NCI-H2196 (cell line): Measurements from ENCODE around the gene CADPS2.

Experiments
- DNase-seq: peaks from one replicate; lab custom pipeline; 2025; ENCODE audit not compliant: unreplicated experiment; lab: John Stamatoyannopoulos, UW

The CADPS2 gene

DNA sequence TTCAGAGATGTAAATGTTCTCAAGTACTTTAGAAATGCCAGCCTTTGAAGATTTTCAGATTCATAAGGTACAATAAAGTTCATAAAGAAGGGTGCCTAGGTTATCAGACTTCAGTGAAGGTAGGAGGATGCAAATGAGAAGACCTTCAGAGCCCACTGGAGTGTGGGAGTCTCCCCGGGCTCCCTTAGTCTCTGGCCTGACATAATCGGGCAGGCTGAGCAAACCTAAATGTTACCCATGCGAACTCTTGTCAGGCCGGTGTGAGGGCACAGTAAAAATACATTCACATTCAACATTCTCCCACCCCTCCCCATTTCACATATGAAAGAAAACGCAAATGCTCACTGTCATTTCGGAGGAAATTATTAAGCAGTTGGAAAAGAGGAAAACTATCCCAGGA lies 479.1 kb downstream of the CADPS2 start:
- DNase-seq, result no peak

DNA sequence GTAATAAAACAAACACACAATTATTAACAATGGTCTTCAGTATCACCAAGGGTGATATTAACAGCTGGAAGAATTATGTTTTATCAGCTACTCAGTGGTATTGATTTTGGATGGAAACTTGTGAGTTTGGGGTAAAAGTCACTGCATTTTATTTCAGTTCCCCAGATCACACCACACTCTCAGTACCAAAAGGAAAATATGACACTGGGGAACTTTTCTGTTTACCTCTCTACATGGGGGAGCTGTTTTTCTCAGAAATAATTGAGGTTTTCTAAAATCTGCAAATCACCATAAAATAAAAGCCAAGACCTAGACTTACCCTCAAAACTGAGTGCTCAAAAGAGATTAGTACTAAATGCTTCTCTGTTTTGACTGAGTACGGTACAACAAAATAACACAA lies 483.1 kb downstream of the CADPS2 start:
- DNase-seq, result no peak

DNA sequence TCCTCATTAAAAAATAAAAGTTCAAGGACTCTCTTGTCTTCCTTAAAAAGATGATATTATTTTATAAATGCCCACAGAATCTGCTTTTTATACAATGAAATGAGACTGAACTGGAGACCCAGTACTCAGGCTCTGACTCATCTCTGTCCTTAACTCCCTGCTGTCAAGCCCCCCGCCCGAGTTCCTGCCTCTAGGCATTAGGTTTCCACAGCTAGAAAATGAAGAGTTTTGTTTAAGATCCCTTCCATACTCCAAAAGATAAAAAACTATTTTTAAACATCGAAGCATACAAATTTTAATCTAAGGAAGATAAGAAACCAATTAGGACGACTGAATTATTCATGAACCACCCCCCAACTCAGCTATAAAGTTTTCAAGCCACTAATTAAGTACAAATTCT lies 484.0 kb downstream of the CADPS2 start:
- no peak for DNase-seq

DNA sequence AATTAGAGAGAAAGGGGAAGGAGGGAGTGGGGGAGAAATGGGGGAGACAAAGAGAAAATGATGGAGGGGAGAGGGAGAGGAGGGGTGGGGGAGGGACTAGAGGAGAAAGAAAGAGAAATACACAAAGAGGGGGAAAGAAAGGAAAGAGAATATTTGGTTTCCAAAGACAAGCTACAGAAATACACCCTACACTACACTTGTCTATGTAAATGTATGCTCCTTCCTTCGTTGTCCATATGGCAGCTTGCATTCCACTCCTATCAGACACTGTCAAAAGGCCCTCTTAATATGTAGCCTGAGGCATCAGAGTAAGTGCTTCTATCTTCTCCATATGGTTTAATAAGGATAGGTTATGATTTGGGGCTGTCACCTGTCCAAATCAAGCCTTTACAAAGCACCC lies 488.9 kb downstream of the CADPS2 start:
- no peak for DNase-seq

DNA sequence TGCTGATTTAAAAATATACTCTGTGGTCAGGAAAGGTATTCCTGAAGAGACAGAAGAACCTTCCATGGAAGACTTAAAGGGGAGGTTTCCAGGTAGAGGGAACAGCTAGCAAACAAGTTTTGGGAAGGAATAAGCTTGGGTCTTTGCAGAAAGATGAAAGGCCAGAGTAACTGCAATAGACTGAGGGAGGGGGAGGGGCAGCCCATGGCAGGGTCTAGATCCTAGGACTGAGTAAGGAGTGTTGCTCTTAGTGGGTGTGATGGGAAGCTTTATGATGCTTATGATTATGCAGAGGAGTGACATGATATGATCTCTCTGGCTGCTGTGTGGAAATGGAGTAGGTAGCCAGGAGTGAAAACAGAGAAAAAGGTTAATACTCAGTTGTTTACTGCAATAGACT lies 491.7 kb downstream of the CADPS2 start:
- DNase-seq, result no peak

DNA sequence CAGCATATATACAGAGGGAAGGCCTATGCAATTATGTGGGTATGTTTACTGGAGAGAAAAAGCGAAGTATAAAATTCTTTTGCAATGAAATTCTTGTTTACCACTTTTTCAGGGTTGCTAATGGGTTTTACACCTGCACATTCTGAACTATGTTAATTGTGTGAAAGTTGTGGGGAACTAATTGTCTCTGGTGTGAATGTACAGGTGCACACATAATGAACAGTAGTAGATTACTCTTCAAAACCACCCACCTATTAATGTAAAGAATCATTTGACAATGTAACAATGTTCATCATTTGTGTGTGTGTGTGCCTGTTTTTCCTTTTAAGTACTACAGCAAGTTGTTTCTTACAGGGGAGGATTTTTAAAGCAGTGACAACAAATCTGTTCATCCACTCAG lies 501.7 kb downstream of the CADPS2 start:
- DNase-seq, result no peak

DNA sequence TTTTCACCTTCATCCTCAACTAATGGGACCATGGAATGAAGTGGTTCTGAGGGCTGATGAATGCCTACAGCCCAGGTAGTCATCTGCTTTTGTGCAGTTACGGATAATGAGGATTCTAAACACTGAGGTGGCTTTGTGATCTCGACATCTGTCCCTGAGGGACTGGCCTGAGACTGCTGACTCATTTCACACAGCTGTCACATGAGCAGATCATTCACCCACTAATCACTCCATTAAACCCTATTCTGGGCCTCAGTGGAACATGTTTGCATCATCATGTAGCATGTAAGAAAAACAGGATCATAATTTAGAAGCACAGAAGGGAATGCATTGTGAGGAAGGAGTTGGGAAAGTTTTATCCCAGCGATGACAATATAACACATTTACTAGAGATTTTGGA lies 502.3 kb downstream of the CADPS2 start:
- no peak for DNase-seq

DNA sequence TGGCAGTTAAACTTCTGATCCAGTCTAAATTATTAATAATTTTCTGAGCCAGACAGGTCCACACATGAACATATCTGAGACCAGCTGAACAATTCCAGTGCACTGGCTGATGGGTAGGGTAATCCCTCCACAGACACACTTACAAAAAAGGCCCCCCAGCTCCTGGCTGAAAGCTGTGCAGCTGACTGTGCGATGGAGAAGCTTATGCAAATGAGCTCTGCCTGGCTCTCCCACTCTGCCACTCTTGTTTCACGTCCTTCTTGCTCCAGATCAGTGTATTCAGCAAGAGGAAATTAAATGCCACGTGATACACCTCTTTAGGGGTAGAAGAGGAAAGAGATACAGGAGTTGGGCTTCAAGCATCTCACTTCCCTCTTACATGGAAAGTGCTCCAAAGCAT lies 505.3 kb downstream of the CADPS2 start:
- no peak for DNase-seq

DNA sequence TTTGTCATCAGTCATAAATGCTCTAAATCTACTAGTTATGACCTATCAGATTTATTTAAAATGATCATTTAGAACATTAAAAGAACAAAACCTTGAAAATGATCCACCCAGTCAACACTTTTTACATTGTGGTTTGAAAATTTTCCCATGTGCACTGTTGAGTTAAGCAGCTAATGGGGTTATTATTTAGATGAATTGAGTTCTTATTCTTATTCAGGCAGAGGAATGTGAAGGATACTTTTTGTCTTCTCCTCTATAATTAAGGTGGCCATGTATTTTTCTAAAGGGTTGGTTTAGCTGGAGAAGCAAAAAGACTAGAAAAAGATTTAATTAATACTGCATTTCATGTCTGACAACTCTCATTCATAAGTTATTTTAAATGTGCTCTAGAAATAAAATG lies 506.8 kb downstream of the CADPS2 start:
- no peak for DNase-seq

DNA sequence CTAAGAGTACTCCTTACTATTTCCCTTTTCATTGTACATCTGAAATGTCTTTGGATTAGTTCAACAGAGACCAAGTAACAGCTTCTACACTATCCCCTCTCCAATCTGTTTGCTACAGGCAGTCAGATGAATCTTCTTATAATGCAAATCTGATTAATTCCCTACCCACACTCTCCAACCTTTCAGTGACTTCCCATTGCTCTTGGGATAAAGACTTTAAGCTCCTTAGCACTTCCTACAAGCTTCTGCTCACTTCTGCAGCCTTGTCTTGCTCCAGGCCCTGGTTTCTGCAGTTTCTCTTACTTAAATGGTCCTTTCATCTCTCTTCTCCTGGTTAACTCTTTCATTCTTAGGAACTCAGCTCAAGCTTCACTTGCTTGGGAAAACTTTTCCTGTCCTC lies 516.5 kb downstream of the CADPS2 start:
- DNase-seq, result no peak

DNA sequence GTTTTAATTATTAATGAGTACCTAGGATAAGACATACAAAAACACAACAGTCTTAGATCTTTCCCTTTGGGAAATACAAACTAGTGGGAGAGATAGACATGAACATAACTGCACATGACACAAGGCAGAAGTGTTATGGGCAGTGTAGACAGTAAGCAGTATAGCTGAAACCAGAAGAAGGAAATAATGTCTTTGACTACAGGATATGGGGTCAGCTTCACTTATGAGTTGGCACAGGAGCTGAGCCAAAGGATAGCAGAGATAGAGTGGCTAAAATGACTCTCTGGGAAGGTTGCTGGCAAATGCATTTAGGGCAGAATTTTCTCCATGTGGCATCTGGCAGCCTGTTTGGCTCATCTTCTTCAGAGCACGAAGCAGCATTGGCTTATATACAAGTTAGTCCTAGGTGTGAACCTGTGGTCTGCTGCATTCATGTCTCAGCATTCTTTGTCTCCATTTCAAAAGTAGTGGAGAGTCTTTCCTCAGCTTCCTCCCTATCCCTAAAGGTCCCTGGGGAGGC lies 521.4 kb downstream of the CADPS2 start:
- no peak for DNase-seq

DNA sequence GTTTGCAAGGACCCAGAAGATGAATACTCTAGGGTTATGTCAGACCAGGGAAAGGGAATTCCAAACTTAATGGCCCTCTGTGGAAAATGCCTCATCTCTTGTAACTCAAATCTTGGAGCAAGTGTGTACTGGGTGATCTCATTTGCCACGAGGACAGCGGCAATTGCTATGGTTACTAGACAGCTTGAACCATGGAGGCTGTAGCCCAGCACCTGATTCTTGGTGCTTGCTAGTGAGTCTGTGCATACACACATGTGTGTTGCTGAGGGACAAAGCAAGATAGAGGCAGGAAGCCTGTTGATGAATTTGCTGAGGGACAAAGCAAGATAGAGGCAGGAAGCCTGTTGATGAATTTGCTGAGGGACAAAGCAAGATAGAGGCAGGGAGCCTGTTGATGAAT lies 523.1 kb downstream of the CADPS2 start:
- no peak for DNase-seq

DNA sequence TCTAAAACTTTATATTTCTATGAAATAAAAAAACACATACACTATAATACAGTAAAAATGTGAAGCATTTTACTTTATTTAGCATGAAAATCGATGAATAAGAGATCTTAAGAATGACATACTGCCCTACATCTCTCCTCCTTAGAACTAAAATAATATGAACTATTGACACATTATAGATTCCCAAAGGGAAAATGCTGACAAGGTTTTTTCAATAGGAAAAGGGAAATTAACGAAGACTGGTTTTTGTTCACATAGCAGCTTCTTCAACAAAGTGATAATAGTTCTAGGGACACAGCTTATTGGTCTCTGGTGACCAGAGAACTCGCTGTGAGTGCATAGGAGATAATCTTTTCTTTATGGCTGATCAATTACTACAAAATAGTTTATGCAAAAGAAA lies 523.8 kb downstream of the CADPS2 start:
- DNase-seq, result no peak

DNA sequence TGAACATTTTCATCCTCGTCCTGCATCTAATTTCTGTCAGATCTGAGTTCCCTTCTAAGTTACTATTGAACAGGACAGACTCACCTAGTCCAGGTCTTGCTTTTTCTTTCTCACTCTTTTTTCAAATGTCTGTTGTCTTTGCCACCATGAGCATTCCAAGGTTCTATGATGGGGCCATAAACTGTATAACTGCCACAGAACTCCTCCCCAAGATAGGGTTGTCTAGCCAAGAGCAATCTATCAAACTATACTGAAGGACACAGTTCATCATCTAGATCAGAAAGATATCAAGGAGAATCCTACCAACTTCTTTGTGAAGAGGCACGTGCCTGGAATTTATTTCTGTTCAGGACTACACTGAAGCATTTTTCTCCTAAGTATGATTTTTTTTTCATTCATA lies 531.6 kb downstream of the CADPS2 start:
- DNase-seq, result no peak

DNA sequence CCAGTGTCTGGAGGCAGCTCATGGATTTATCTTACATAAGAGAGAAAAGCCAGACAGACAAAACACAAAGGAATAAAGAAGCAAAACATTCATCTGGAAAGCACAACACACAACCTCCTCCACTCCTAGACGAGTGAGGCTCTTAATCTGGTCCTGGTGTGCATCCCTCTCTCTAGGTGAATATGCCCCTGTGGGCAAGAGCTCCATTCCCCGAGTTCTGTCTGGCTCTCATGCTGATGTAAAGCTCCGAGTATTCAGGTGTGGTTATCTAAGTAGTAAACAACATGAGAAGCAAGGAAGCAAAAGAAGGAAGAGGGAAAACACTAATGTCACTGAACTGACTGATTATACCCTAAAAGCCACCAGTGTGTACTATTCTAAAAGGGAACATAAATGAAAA lies 533.8 kb downstream of the CADPS2 start:
- no peak for DNase-seq

DNA sequence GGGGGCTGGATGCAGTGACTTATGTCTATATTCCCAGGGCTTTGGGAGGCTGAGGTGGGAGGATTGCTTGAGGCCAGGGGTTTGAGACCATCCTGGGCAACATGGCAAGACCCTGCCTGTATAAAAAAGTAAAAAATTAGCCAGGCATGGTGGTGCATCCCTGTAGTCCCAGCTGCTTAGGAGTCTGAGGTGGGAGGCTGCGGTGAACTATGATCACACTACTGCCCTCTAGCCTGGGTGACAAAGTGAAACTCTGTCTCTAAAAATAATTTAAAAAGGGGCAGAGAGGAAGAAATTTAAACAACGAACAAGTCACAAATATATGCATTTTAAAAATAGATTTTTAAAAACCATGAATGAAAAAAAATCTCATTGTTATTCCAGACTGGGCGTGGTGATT lies 535.6 kb downstream of the CADPS2 start:
- DNase-seq, result no peak

DNA sequence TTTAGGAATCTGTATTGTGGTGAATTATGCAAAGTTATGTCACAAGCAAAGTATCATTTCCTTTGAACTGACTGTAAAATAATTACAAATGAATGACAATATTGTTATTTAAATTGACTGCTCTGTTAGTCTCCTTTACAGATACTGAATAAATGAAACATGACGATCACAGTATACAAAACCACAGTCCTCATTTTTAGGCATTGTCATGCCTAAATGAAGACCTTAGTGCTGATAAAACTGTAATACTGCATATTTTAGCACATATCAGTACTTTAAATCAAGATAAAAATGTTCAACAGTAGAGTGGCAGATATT lies 542.0 kb downstream of the CADPS2 start:
- DNase-seq, result no peak

DNA sequence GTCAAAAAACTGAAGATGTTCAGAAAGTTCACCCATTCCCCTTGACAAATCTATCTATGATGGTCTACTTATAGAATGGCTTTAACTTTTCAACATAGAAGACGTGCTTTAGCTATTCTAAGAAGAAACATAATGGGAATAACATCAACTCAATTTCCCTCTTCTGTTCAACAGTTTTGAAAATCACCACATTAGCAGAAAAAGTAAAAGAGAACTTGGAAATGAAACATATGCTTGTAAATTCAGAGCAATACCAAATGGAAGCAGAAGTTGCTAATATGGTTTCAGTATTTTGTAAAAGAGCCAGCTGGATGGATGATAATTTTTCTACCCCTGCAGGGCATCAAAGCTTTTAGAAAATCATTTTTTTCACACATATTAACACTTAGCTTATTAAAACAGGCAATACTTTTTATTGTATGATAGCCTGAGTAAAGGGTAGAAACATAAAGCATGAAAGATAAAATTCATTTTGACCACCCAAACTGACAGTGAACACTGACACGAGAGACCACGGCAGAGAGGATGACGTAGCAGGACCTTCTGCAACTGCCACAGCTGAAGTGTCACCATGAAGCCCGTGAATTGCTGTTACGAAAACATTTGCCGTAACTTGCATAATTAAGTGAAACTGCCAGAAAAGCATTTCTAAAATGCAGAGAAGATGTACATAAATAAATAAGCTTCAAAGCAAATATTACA lies 542.5 kb downstream of the CADPS2 start:
- DNase-seq, result no peak

DNA sequence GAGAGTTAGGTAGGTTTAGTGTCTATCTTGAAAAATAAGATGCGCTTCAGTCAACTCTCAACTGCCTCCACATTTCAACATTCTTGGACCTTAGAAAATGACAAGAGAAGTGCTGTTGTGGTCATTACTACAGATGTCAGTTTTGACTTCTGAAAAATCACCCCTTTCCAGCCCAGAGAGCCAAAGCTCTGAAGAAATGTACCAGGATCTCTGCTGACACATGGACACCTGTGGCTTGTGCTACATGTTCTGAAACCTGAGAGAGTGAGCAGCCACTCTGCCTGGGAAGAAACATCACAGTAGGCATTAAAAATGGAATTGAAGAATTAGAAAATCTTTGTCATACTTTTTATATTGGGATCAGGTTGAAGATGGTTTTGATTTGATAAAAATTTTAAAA lies 545.8 kb downstream of the CADPS2 start:
- no peak for DNase-seq

DNA sequence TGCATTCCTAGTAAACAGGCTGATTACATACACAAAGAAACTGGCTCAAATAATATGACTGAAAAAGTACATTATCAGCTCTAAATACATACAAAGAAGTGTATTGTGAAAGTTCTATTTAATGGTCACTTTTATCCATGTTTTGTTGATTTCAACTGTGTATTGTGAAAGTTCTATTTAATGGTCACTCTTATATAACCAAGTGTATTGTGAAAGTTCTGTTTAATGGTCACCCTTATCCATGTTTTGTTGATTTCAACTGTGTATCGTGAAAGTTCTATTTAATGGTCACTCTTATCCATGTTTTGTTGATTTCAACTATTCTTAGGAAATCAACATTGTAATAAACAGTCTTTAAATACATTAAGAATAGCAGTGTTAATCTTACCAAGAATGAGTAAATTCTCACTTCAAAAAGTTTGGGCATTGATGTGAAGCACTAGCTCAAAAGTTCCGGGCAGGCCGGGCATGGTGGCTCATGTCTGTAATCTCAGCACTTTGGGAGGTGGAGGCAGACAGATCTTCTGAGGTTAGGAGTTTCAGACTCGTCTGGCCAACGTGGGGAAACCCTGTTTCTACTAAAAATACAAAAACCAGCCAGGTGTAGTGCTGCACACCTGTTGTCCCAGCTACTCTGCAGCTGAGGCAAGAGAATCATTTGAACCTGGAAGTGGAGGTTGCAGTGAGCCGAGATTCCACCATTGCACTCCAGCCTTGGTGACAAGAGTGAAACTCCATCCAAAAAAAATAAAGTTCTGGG lies 546.9 kb downstream of the CADPS2 start:
- DNase-seq, result no peak

DNA sequence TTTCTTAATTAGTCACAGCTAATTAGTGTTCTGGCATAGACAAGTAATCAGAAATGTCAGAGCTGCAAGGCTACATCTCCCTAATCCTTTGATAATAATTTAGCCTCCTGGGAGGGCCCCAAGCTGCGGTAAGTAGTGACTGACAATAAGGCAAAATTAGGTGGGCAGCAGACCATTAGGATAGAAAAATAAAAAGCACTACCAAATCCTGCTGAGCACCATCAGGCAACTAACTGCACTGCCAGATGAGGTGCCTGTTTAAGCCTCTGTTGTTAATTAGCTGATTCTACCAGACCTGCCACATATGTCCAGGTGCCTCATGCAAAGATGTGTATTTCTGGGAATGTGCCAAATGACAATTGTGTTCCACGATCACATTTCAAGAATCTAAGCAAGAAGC lies 549.2 kb downstream of the CADPS2 start:
- no peak for DNase-seq

DNA sequence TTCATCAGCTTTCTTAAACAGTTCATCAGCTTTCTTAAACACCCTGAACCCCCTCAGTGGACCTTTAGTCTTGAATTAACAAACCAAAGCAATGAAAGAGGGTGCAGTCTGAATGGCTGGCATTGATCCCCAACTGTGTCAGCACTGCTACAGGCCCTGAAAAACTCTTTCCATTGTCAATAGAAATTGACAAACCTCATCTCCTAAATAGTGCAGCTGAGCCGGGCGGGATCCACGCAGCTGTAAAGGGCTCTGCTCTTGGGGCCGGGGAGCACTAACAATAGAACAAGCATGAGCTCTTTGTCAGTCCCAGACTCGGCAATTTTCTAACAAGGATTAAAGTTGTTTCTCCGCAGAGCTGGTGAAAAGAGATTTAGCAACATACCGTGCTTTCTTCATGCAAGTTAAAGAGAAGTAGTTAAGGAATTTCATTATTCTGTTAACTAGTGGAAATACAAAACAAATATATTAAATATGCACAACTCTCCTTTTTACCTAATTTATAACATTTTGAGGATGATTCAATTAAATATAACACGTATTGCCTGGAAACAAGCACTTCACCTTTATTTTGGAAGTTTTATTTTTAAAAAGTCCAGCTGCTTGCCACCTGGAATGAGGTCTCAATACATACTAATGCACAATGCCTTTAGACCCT lies 557.0 kb downstream of the CADPS2 start:
- DNase-seq, result no peak
